ENCODE measurements around the gene NEUROD2. TPM values are rescaled to one million over a fixed set of nuclear protein-coding genes. Genes with fewer than 3 reads are reported as not detected.

The NEUROD2 gene
- total RNA-seq (not detected), polyA plus RNA-seq (not detected), total RNA-seq (not detected)

GRCh38 chr17:39607851-39608130 lies at the start of gene NEUROD2:
TSS of gene NEUROD2 (minus strand) at chr17:39607920. CDS start at chr17:39606599, 1,321 bp downstream.
- peaks cover 25 to 70% (median 33%) of the 10 kb centered on the region in 5 donors for H3K27me3 Mint-ChIP-seq
- H3K27ac Mint-ChIP-seq, result peak within 1 kb of the TSS in 1 of 9 donors; percentile 46
- peaks cover 14 to 37% of the 10 kb centered on the region in 2 donors for H3K4me1 ChIP-seq (ENCODE audit: control insufficient read depth in 2 of 2, insufficient read depth in 2 of 2, low read length in 2 of 2)
- CTCF ChIA-PET, result no interaction called here
- no peaks in the 10 kb centered on the region for H3K9me3 ChIP-seq (ENCODE audit: control insufficient read depth in 2 of 3, low read length in 3 of 3)
- H3K27me3 ChIP-seq (ENCODE audit: control insufficient read depth in 2 of 2, insufficient read depth in 2 of 2, low read length in 2 of 2), result peaks cover 5 to 24% of the 10 kb centered on the region in 2 donors
- H3K36me3 Mint-ChIP-seq, result no peaks in the 10 kb centered on the region
- H3K27ac ChIP-seq (ENCODE audit: low read depth, low read length), result no peak within 1 kb of the TSS
- peaks cover 0 to 30% (median 17%) of the 10 kb centered on the region in 7 donors for H3K4me1 Mint-ChIP-seq
- intact Hi-C loops (cut with micrococcal nuclease), result no loop called here
- POLR2A ChIA-PET, result no interaction called here
- H3K9me3 Mint-ChIP-seq, result peaks cover 0 to 2% (median 0%) of the 10 kb centered on the region in 11 donors
- H3K4me3 ChIP-seq (ENCODE audit: low read length), result no peak within 1 kb of the TSS
- no peak for ATAC-seq
- no peak for DNase-seq
- H3K4me3 Mint-ChIP-seq, result peak within 1 kb of the TSS in 3 of 10 donors; percentile 30 to 71 (median 43)
- no peaks in the 10 kb centered on the region for H3K36me3 ChIP-seq (ENCODE audit: control insufficient read depth in 2 of 3, insufficient read depth in 3 of 3, low read length in 3 of 3)

DNA sequence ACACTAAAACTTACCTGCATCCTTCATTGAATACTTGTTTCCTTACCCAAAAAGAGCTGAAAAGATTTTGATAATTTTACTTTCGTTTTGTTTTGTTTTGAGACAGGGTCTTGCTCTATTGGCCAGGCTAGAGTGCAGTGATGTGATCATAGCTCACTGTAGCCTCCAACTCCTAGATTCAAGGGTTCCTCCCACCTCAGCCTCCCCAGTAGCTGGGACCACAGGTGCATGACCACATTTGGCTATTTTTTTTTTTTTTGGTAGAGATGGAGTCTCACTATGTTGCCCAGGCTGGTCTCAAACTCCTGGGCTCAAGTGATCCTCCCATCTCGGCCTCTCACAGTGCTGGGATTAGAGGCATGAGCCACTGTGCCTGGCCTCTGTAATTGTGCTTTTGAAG lies 47.4 kb upstream of the NEUROD2 start:
- peak overlapping the region in 7 of 9 donors; percentile 9 to 87 (median 39) for H3K27ac Mint-ChIP-seq

GRCh38 chr17:39653662-39654331 lies 46.1 kb upstream of the NEUROD2 start:
- DNase-seq (peak; percentile 58 to 83 (median 71)), ATAC-seq (peak; percentile 91)
- peak overlapping the region; percentile 36 for H3K27ac ChIP-seq (ENCODE audit: low read depth, low read length)
- no peak overlapping the region for H3K4me3 ChIP-seq (ENCODE audit: low read length)
- Mint-ChIP-seq H3K27ac (peak overlapping the region in 5 of 9 donors; percentile 21 to 74 (median 51)), H3K9me3 (no peaks in the 10 kb centered on the region), H3K4me1 (peaks cover 24 to 74% (median 63%) of the 10 kb centered on the region in 7 donors), H3K4me3 (no peak overlapping the region), H3K27me3 (no peaks in the 10 kb centered on the region), H3K36me3 (peaks cover 0 to 20% (median 0%) of the 10 kb centered on the region in 5 donors)
- H3K4me1 ChIP-seq (ENCODE audit: control insufficient read depth in 2 of 2, insufficient read depth in 2 of 2, low read length in 2 of 2), result peaks cover 4 to 23% of the 10 kb centered on the region in 2 donors
- intact Hi-C loops (cut with micrococcal nuclease), result loop anchor here (1.0 to 2.0 kb wide), 4 partner anchors 15 to 31 kb away; partner anchors contain the start of gene PNMT (in 1 of the 2)
- POLR2A ChIA-PET, result interaction anchor here (1.1 to 2.4 kb wide), 2 partner anchors 14 to 26 kb away, joined by 4 to 13 read pairs; partner anchors contain the start of gene PNMT
- peaks cover 0 to 45% (median 0%) of the 10 kb centered on the region in 3 experiments for H3K36me3 ChIP-seq (ENCODE audit: control insufficient read depth in 2 of 3, insufficient read depth in 3 of 3, low read length in 3 of 3)
- CTCF ChIA-PET, result interaction anchor here (0.5 to 3.5 kb wide), 19 partner anchors 8 to 211 kb away, joined by 3 to 25 read pairs (median 3); partner anchors contain the start of genes IKZF3 and PNMT
- no peaks in the 10 kb centered on the region for H3K27me3 ChIP-seq (ENCODE audit: control insufficient read depth in 2 of 2, insufficient read depth in 2 of 2, low read length in 2 of 2)
- H3K9me3 ChIP-seq (ENCODE audit: control insufficient read depth in 2 of 3, low read length in 3 of 3), result no peaks in the 10 kb centered on the region

More for the DNA sequence above, 47.4 kb upstream of the NEUROD2 start:
- intact Hi-C loops (cut with micrococcal nuclease), result loop anchor here in 1 of 2 donors (2.0 kb wide), 1 partner anchor 16 kb away; no protein-coding TSS in a partner anchor
- Mint-ChIP-seq H3K36me3 (peaks cover 0 to 13% (median 5%) of the 10 kb centered on the region in 5 donors), H3K27me3 (no peaks in the 10 kb centered on the region), H3K4me3 (peak overlapping the region in 3 of 10 donors; percentile 7 to 23 (median 19)), H3K9me3 (no peaks in the 10 kb centered on the region), H3K4me1 (peaks cover 31 to 77% (median 64%) of the 10 kb centered on the region in 7 donors)
- Histone ChIP-seq H3K36me3 (ENCODE audit: control insufficient read depth in 2 of 3, insufficient read depth in 3 of 3, low read length in 3 of 3) (peaks cover 0 to 56% (median 3%) of the 10 kb centered on the region in 3 experiments), H3K27ac (ENCODE audit: low read depth, low read length) (no peak overlapping the region), H3K4me1 (ENCODE audit: control insufficient read depth in 2 of 2, insufficient read depth in 2 of 2, low read length in 2 of 2) (peaks cover 4 to 34% of the 10 kb centered on the region in 2 donors), H3K4me3 (ENCODE audit: low read length) (no peak overlapping the region), H3K27me3 (ENCODE audit: control insufficient read depth in 2 of 2, insufficient read depth in 2 of 2, low read length in 2 of 2) (no peaks in the 10 kb centered on the region), H3K9me3 (ENCODE audit: control insufficient read depth in 2 of 3, low read length in 3 of 3) (no peaks in the 10 kb centered on the region)
- POLR2A ChIA-PET, result interaction anchor here (0.7 to 2.4 kb wide), 3 partner anchors 9 to 307 kb away, joined by 3 to 13 read pairs (median 4); partner anchors contain the start of gene PNMT
- DNase-seq, result no peak
- ATAC-seq, result no peak
- CTCF ChIA-PET, result interaction anchor here (0.6 to 3.5 kb wide), 12 partner anchors 14 to 203 kb away, joined by 3 to 25 read pairs (median 5); partner anchors contain the start of gene PNMT

GRCh38 chr17:39653316-39653661 lies 45.6 kb upstream of the NEUROD2 start:
- Histone ChIP-seq H3K27ac (ENCODE audit: low read depth, low read length) (no peak overlapping the region), H3K9me3 (ENCODE audit: control insufficient read depth in 2 of 3, low read length in 3 of 3) (no peaks in the 10 kb centered on the region), H3K4me1 (ENCODE audit: control insufficient read depth in 2 of 2, insufficient read depth in 2 of 2, low read length in 2 of 2) (peaks cover 4 to 18% of the 10 kb centered on the region in 2 donors), H3K27me3 (ENCODE audit: control insufficient read depth in 2 of 2, insufficient read depth in 2 of 2, low read length in 2 of 2) (no peaks in the 10 kb centered on the region), H3K36me3 (ENCODE audit: control insufficient read depth in 2 of 3, insufficient read depth in 3 of 3, low read length in 3 of 3) (peaks cover 0 to 40% (median 0%) of the 10 kb centered on the region in 3 experiments), H3K4me3 (ENCODE audit: low read length) (no peak overlapping the region)
- intact Hi-C loops (cut with micrococcal nuclease), result loop anchor here in 1 of 2 donors (2.0 kb wide), 1 partner anchor 30 kb away; no protein-coding TSS in a partner anchor
- no peaks in the 10 kb centered on the region for H3K27me3 Mint-ChIP-seq
- H3K4me1 Mint-ChIP-seq, result peaks cover 24 to 72% (median 62%) of the 10 kb centered on the region in 7 donors
- POLR2A ChIA-PET, result interaction anchor here (1.1 to 2.4 kb wide), 3 partner anchors 14 to 27 kb away, joined by 4 to 13 read pairs (median 4); partner anchors contain the start of gene PNMT
- CTCF ChIA-PET, result interaction anchor here (0.5 to 3.5 kb wide), 16 partner anchors 10 to 211 kb away, joined by 3 to 25 read pairs (median 4); partner anchors contain the start of genes IKZF3 and PNMT
- no peaks in the 10 kb centered on the region for H3K9me3 Mint-ChIP-seq
- ATAC-seq (no peak), DNase-seq (no peak)
- H3K27ac Mint-ChIP-seq, result peak overlapping the region in 1 of 9 donors; percentile 32
- peak overlapping the region in 1 of 10 donors; percentile 61 for H3K4me3 Mint-ChIP-seq
- peaks cover 0 to 23% (median 0%) of the 10 kb centered on the region in 5 donors for H3K36me3 Mint-ChIP-seq

GRCh38 chr17:39652587-39653315 lies 45.0 kb upstream of the NEUROD2 start:
- H3K27me3 ChIP-seq (ENCODE audit: control insufficient read depth in 2 of 2, insufficient read depth in 2 of 2, low read length in 2 of 2), result no peaks in the 10 kb centered on the region
- DNase-seq, result no peak
- CTCF ChIA-PET, result interaction anchor here (0.6 to 3.5 kb wide), 17 partner anchors 10 to 373 kb away, joined by 3 to 20 read pairs (median 4); partner anchors contain the start of gene PNMT
- intact Hi-C loops (cut with micrococcal nuclease), result loop anchor here in 1 of 2 donors (2.0 kb wide), 1 partner anchor 30 kb away; no protein-coding TSS in a partner anchor
- no peaks in the 10 kb centered on the region for H3K9me3 ChIP-seq (ENCODE audit: control insufficient read depth in 2 of 3, low read length in 3 of 3)
- H3K27ac ChIP-seq (ENCODE audit: low read depth, low read length), result no peak overlapping the region
- peaks cover 4 to 13% of the 10 kb centered on the region in 2 donors for H3K4me1 ChIP-seq (ENCODE audit: control insufficient read depth in 2 of 2, insufficient read depth in 2 of 2, low read length in 2 of 2)
- POLR2A ChIA-PET, result interaction anchor here (1.0 to 1.4 kb wide), 2 partner anchors 14 to 15 kb away, joined by 4 to 5 read pairs; no protein-coding TSS in a partner anchor
- H3K36me3 ChIP-seq (ENCODE audit: control insufficient read depth in 2 of 3, insufficient read depth in 3 of 3, low read length in 3 of 3), result peaks cover 0 to 35% (median 0%) of the 10 kb centered on the region in 3 experiments
- H3K4me3 ChIP-seq (ENCODE audit: low read length), result no peak overlapping the region
- Mint-ChIP-seq H3K36me3 (peaks cover 0 to 20% (median 0%) of the 10 kb centered on the region in 5 donors), H3K27ac (peak overlapping the region in 8 of 9 donors; percentile 14 to 82 (median 66)), H3K9me3 (no peaks in the 10 kb centered on the region), H3K4me1 (peaks cover 24 to 67% (median 56%) of the 10 kb centered on the region in 7 donors), H3K4me3 (peak overlapping the region in 3 of 10 donors; percentile 5 to 61 (median 17)), H3K27me3 (no peaks in the 10 kb centered on the region)
- ATAC-seq, result no peak

Data from naive thymus-derived CD4-positive, alpha-beta T cell (primary cell).